Caco-2 (cell line): ENCODE measurements around the gene CIB1. TPM values are rescaled to one million over a fixed set of nuclear protein-coding genes. Genes with fewer than 3 reads are reported as not detected.

Experiments used
- BruUV-seq: library from RNA; stranded (reverse); fragments of 400-500 nt; replicated peaks from 2 replicates; lab custom pipeline; 2021; lab: Mats Ljungman, UMichigan
- CTCF ChIA-PET: fragments of 300-600 bp; sonication (Branson Sonifier 250); formaldehyde crosslinking; loops from one replicate; lab custom pipeline; 2022; ENCODE audit warnings: antibody characterized with exemption; lab: Charles Lee
- POLR2A ChIA-PET: fragments of 300-600 bp; sonication (Branson Sonifier 250); formaldehyde crosslinking; loops from one replicate; lab custom pipeline; 2022; ENCODE audit warnings: antibody characterized with exemption; lab: Charles Lee
- DNase-seq, 2 experiments: peaks; one replicate each; pipeline versions ENCODE4 v3.0.0 to v3.0.0-alpha.2; 2020 to 2022
- H3K27me3 ChIP-seq: replicated peaks from 2 replicates; pipeline ENCODE4 v1.6.0; 2011; ENCODE audit warnings: low read length; ENCODE audit not compliant: control insufficient read depth, insufficient read depth
- H3K36me3 ChIP-seq: 2 replicates; pipeline ENCODE4 v1.5.1; 2011; ENCODE audit warnings: low read length; ENCODE audit not compliant: control insufficient read depth, insufficient read depth
- H3K4me1 ChIP-seq: fragments of 250-450 bp; sonication (Bioruptor Pico); 2 replicates; pipeline ENCODE4 v1.5.1; 2020; ENCODE audit warnings: mild to moderate bottlenecking
- H3K4me3 ChIP-seq: 2 replicates; pipeline ENCODE4 v1.5.1; 2011; ENCODE audit warnings: low read depth, mild to moderate bottlenecking, control low read depth, low read length
- H3K9me3 ChIP-seq: fragments of 250-450 bp; sonication (Bioruptor Pico); 2 replicates; pipeline ENCODE4 v1.5.1; 2020; ENCODE audit warnings: mild to moderate bottlenecking, moderate library complexity
- H3K27ac Mint-ChIP-seq: one replicate; pipeline ENCODE4 v1.8.0; 2022; ENCODE audit warnings: mixed read lengths; ENCODE audit not compliant: unreplicated experiment
- H3K27me3 Mint-ChIP-seq: one replicate; pipeline ENCODE4 v1.8.0; 2022; ENCODE audit warnings: mixed read lengths; ENCODE audit not compliant: insufficient read depth, unreplicated experiment
- H3K36me3 Mint-ChIP-seq: one replicate; pipeline ENCODE4 v1.8.0; 2022; ENCODE audit warnings: mild to moderate bottlenecking, mixed read lengths; ENCODE audit not compliant: insufficient read depth, unreplicated experiment
- H3K4me1 Mint-ChIP-seq: one replicate; pipeline ENCODE4 v1.8.0; 2022; ENCODE audit warnings: low read depth, mixed read lengths; ENCODE audit not compliant: unreplicated experiment
- H3K4me3 Mint-ChIP-seq: one replicate; pipeline ENCODE4 v1.8.0; 2022; ENCODE audit warnings: mild to moderate bottlenecking, moderate library complexity, mixed read lengths; ENCODE audit not compliant: unreplicated experiment
- H3K9me3 Mint-ChIP-seq: one replicate; pipeline ENCODE4 v1.8.0; 2022; ENCODE audit warnings: mixed read lengths; ENCODE audit not compliant: unreplicated experiment
- intact Hi-C: fragments of 100-400 bp; cut with micrococcal nuclease; formaldehyde crosslinking; loops from one replicate; pipeline ENCODE4 v1.10.0; 2022; ENCODE audit not compliant: unreplicated experiment
- total RNA-seq: library from RNA; stranded (reverse); gene quantifications from 2 replicates; pipeline ENCODE4 v1.2.3, GENCODE V29; 2022
- TF ChIP-seq, protein P1 (sequence below), 2 experiments: fragments of 200-600 bp in 1 of 2; IDR thresholded peaks; 1 replicate in 1 of 2; 2 replicates in 1 of 2; pipeline versions ENCODE4 v1.5.1 to v1.8.0; 2011 to 2022; ENCODE audit warnings: antibody characterized with exemption in 1 of 2, control low read depth in 1 of 2, inconsistent platforms in 1 of 2, low read depth in 1 of 2, low read length in 1 of 2, mild to moderate bottlenecking in 1 of 2, moderate library complexity in 1 of 2; ENCODE audit not compliant: insufficient read depth in 1 of 2, severe bottlenecking in 1 of 2, unreplicated experiment in 1 of 2

The CIB1 gene
- total RNA-seq, 1 experiment from 2014 or later = 37.7 TPM

DNA sequence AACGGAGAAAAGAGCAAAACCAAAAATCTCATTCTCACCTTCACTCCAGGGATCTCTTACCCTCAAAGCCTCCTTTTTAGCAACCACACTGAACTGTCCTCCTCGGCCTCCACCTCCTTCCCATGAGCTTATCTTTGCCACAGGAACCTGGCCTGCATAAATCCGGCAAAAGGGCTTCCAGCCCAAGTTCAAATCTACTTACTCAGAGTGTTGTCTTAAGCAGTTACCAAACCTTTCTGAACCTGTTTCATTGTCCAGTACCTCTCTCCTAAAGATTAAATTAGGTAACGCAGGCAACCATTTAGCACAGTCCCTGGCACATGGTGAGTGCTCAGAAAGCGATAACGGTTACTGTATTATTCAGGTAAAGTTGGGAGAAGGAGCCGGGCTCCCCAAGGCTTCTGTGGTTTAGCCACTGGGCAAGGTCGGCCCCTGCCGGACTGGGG, 777 bp downstream of the CIB1 start:
- ChIA-PET CTCF (interaction anchor here (0.5 to 3.1 kb wide), 17 partner anchors 9 to 493 kb away, joined by 3 to 37 read pairs (median 6); partner anchors contain the start of gene TTLL13), POLR2A (interaction anchor here (0.6 to 1.9 kb wide), 7 partner anchors 16 to 603 kb away, joined by 3 to 23 read pairs (median 5); partner anchors contain the start of genes IQGAP1 and TTLL13)
- peak in 1 of 2 experiments; percentile 88 for DNase-seq
- H3K4me1 Mint-ChIP-seq = peaks cover 16% of the 10 kb centered on the region
- no TSS peak for BruUV-seq
- peak overlapping the region; percentile 88 for H3K27ac Mint-ChIP-seq
- no peaks in the 10 kb centered on the region for H3K36me3 Mint-ChIP-seq
- no peaks in the 10 kb centered on the region for H3K9me3 Mint-ChIP-seq
- H3K4me3 ChIP-seq = peak overlapping the region; percentile 63
- TF ChIP-seq, protein P1, sequence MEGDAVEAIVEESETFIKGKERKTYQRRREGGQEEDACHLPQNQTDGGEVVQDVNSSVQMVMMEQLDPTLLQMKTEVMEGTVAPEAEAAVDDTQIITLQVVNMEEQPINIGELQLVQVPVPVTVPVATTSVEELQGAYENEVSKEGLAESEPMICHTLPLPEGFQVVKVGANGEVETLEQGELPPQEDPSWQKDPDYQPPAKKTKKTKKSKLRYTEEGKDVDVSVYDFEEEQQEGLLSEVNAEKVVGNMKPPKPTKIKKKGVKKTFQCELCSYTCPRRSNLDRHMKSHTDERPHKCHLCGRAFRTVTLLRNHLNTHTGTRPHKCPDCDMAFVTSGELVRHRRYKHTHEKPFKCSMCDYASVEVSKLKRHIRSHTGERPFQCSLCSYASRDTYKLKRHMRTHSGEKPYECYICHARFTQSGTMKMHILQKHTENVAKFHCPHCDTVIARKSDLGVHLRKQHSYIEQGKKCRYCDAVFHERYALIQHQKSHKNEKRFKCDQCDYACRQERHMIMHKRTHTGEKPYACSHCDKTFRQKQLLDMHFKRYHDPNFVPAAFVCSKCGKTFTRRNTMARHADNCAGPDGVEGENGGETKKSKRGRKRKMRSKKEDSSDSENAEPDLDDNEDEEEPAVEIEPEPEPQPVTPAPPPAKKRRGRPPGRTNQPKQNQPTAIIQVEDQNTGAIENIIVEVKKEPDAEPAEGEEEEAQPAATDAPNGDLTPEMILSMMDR (IDR thresholded peaks at IDR 0.05; ENCODE audit: insufficient read depth in 1 of 2, low read depth in 1 of 2, low read length in 1 of 2, severe bottlenecking in 1 of 2, unreplicated experiment in 1 of 2) = peak; percentile 51 to 79
- H3K9me3 ChIP-seq = no peaks in the 10 kb centered on the region
- H3K4me3 Mint-ChIP-seq = peak overlapping the region; percentile 80
- no peaks in the 10 kb centered on the region for H3K27me3 ChIP-seq
- H3K36me3 ChIP-seq = no peaks in the 10 kb centered on the region; the same call in 1 of the 2 replicates
- no peaks in the 10 kb centered on the region for H3K27me3 Mint-ChIP-seq
- H3K4me1 ChIP-seq = no peaks in the 10 kb centered on the region; the same call in 1 of the 2 replicates
- intact Hi-C loops = loop anchor here (1.0 to 5.0 kb wide), 2 partner anchors 16 to 49 kb away; partner anchors contain the start of gene TTLL13

DNA sequence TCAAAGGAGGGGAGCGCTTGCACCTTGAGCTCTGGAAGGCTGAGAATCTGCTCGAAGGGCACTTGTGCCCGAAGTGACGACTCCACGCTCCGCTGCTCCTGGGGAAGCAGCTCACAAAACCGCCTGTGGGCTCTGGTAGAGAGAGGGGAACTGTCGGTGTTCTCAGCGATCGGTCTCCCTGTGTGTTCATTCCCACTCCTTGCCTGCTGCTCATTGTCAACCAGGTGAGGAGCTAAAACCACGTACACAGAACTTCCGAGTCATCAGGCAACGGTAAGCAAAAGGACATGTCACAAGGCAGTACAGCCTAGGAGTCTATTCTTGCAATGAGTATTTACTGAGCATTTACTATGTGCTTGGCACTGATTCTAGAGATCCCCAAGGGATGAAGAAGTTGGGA, 1.5 kb downstream of the CIB1 start:
- Histone ChIP-seq H3K9me3 (no peaks in the 10 kb centered on the region), H3K4me3 (no peak overlapping the region), H3K27me3 (no peaks in the 10 kb centered on the region), H3K4me1 (no peaks in the 10 kb centered on the region; the same call in 1 of the 2 replicates), H3K36me3 (no peaks in the 10 kb centered on the region; the same call in 1 of the 2 replicates)
- H3K27ac Mint-ChIP-seq = no peak overlapping the region
- BruUV-seq = no TSS peak
- ChIA-PET POLR2A (no interaction called here), CTCF (interaction anchor here (0.5 to 3.1 kb wide), 8 partner anchors 8 to 155 kb away, joined by 3 to 37 read pairs (median 6); partner anchors contain the start of gene TTLL13)
- no peaks in the 10 kb centered on the region for H3K27me3 Mint-ChIP-seq
- H3K36me3 Mint-ChIP-seq = no peaks in the 10 kb centered on the region
- H3K9me3 Mint-ChIP-seq = no peaks in the 10 kb centered on the region
- TF ChIP-seq, protein P1 (IDR thresholded peaks at IDR 0.05; ENCODE audit: insufficient read depth in 1 of 2, low read depth in 1 of 2, low read length in 1 of 2, severe bottlenecking in 1 of 2, unreplicated experiment in 1 of 2) = no peak
- peaks cover 16% of the 10 kb centered on the region for H3K4me1 Mint-ChIP-seq
- intact Hi-C loops = loop anchor here (5.0 kb wide), 1 partner anchor 50 kb away; no protein-coding TSS in a partner anchor
- peak overlapping the region; percentile 80 for H3K4me3 Mint-ChIP-seq
- DNase-seq = no peak

DNA sequence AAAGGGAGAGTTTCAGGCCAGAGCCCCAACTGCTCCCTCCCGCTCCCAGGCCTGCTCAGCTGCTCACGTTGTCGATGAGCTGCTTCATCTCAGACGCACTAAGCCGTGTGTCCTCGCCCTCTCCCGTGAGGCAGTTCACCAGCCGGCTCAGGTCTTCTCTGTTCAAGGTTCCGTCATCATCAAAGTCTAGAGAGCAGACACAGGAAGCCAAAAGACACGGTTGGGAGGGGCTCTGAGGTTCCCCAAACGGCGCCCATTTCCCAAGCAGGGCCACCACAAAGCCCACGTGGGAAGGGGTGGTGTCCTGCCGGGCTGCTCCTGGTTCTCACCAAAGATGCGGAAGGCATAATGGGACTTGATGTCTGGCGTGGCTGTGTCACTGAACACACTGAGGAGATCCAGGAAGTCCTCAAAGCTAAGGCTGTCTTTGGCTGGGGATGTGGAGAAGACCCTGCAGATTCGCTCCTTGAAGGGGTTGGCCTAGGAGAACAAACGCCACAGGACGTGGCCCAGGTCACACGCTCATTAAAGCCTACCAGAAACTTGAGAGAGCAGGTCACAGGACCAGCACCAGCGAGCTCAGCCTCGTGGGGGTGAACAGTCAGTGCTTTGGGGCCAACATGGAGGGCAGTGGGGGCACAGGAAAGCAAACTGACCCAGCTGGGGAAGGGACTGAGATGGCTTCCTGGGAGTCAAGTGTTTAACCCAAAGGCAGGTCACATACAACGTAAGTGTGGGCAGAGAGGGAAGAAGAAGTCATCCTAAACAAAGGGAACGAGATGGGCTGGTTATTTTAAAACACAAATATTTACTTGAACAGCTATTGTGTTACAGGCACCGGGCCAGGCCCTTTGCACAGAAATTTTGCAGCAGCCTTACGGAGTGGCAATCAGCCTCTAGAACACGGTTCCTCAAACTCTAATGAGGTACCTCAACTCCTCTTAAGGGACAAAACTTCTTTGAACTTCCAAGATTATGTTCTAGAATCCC, 2.4 kb downstream of the CIB1 start:
- no peak for DNase-seq
- peak overlapping the region; percentile 38 for H3K4me3 Mint-ChIP-seq
- intact Hi-C loops = loop anchor here (5.0 kb wide), 1 partner anchor 51 kb away; no protein-coding TSS in a partner anchor

More for the DNA sequence above, 2.4 kb downstream of the CIB1 start:
- H3K27me3 Mint-ChIP-seq = no peaks in the 10 kb centered on the region
- no peaks in the 10 kb centered on the region; the same call in 1 of the 2 replicates for H3K4me1 ChIP-seq
- ChIA-PET POLR2A (no interaction called here), CTCF (interaction anchor here (2.0 to 3.1 kb wide), 3 partner anchors 10 to 89 kb away, joined by 4 to 37 read pairs (median 24); no protein-coding TSS in a partner anchor)
- H3K4me3 ChIP-seq = no peak overlapping the region
- peaks cover 16% of the 10 kb centered on the region for H3K4me1 Mint-ChIP-seq
- H3K36me3 ChIP-seq = no peaks in the 10 kb centered on the region; the same call in 1 of the 2 replicates
- no peak overlapping the region for H3K27ac Mint-ChIP-seq
- H3K27me3 ChIP-seq = no peaks in the 10 kb centered on the region
- no TSS peak for BruUV-seq
- TF ChIP-seq, protein P1 (IDR thresholded peaks at IDR 0.05; ENCODE audit: insufficient read depth in 1 of 2, low read depth in 1 of 2, low read length in 1 of 2, severe bottlenecking in 1 of 2, unreplicated experiment in 1 of 2) = no peak
- H3K9me3 Mint-ChIP-seq = no peaks in the 10 kb centered on the region
- no peaks in the 10 kb centered on the region for H3K9me3 ChIP-seq
- H3K36me3 Mint-ChIP-seq = no peaks in the 10 kb centered on the region
